ENCODE measurements around the gene NECAB2. TPM values are rescaled to one million over a fixed set of nuclear protein-coding genes. Genes with fewer than 3 reads are reported as not detected.

Gene NECAB2
- polyA plus RNA-seq, 1 donor (not counting 4 experiments of a cell fraction or from before 2014, with no cell fraction given): not detected

DNA sequence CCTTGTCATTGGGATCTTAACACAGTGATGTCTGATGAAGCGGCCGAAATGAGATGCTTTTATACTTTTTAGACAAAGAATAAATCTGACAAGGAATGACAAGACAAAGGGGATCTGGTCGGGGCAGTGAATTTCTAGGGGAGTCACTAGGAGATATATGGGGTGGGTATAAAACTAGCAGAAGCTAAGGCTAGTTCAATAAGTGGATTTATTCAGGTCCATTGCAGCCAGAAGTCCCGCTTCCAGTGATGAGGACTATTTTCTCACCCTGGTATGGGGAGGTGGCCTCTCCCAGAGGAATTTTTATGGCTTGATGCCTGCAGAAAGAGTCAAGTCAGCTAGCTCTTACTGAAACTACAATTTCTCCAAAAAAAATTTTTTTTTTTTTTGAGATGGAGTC, 50.7 kb downstream of the NECAB2 start:
- no peak overlapping the region for H2AFZ ChIP-seq (ENCODE audit: control insufficient read depth, low read length)
- H3K79me2 ChIP-seq (ENCODE audit: control insufficient read depth, insufficient read depth, low read length): no peaks in the 10 kb centered on the region
- H3K9ac ChIP-seq (ENCODE audit: control insufficient read depth, extremely low read depth, insufficient read depth, low read length): no peak overlapping the region
- TF ChIP-seq, protein P1, sequence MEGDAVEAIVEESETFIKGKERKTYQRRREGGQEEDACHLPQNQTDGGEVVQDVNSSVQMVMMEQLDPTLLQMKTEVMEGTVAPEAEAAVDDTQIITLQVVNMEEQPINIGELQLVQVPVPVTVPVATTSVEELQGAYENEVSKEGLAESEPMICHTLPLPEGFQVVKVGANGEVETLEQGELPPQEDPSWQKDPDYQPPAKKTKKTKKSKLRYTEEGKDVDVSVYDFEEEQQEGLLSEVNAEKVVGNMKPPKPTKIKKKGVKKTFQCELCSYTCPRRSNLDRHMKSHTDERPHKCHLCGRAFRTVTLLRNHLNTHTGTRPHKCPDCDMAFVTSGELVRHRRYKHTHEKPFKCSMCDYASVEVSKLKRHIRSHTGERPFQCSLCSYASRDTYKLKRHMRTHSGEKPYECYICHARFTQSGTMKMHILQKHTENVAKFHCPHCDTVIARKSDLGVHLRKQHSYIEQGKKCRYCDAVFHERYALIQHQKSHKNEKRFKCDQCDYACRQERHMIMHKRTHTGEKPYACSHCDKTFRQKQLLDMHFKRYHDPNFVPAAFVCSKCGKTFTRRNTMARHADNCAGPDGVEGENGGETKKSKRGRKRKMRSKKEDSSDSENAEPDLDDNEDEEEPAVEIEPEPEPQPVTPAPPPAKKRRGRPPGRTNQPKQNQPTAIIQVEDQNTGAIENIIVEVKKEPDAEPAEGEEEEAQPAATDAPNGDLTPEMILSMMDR (optimal IDR thresholded peaks at IDR 0.05 in 1 of 3, IDR thresholded peaks at IDR 0.05 in 1 of 3, conservative IDR thresholded peaks at IDR 0.05 in 1 of 3; ENCODE audit: extremely low read depth in 1 of 3, insufficient read depth in 2 of 3, low read length in 3 of 3): no peak
- no peak for TF ChIP-seq EZH2 (IDR thresholded peaks at IDR 0.05; ENCODE audit: low read length)
- no peaks in the 10 kb centered on the region for H4K20me1 ChIP-seq (ENCODE audit: control insufficient read depth, extremely low read depth, insufficient read depth, low read length)
- dilution Hi-C loops (cut with MboI; ENCODE audit: extremely low pct_ligation_motif_present, low sequenced_read_pairs): no loop called here
- FAIRE-seq (no peak), DNase-seq (ENCODE audit: low read depth, low spot score) (no peak)
- peaks cover 5% of the 10 kb centered on the region for H3K4me1 ChIP-seq (ENCODE audit: control insufficient read depth, extremely low read depth, insufficient read depth, low read length)
- no peaks in the 10 kb centered on the region for H3K36me3 ChIP-seq (ENCODE audit: control insufficient read depth in 2 of 2, extremely low read depth in 1 of 2, insufficient read depth in 2 of 2, low read length in 2 of 2)
- H3K27ac ChIP-seq (ENCODE audit: control insufficient read depth, insufficient read depth, low read length): no peak overlapping the region
- H3K4me2 ChIP-seq (ENCODE audit: control insufficient read depth, extremely low read depth, insufficient read depth, low read depth, low read length): no peak overlapping the region
- H3K9me1 ChIP-seq (ENCODE audit: control insufficient read depth, extremely low read depth, insufficient read depth, low read length): no peaks in the 10 kb centered on the region
- H3K27me3 ChIP-seq (ENCODE audit: control insufficient read depth, extremely low read depth, insufficient read depth, low read length): no peaks in the 10 kb centered on the region
- H3K9me3 ChIP-seq (ENCODE audit: control insufficient read depth, low read depth, low read length): peaks cover 2% of the 10 kb centered on the region
- no peak overlapping the region for H3K4me3 ChIP-seq (ENCODE audit: control insufficient read depth in 2 of 3, extremely low read depth in 1 of 3, insufficient read depth in 2 of 3, low read depth in 1 of 3, low read length in 3 of 3)

DNA sequence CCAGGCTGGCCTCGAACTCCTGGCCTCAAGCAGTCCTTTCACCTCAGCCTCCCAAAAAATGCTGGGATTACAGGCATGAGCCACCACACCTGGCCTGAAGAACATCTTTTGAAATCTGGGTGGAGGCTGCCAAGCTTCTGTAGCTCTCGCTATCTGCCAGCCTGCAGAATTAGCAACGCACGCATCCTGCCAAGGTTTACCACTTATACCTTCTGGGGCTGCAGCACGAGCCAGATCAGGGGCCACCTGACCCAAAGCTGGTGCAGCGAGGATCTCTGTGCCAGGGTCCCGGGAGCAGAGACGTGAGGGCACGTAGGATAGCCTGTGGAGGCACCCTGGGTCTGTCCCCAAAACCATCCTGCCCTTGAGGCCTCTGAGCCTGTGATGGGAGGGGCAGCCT, 52.3 kb downstream of the NECAB2 start:
- no peaks in the 10 kb centered on the region for H4K20me1 ChIP-seq (ENCODE audit: control insufficient read depth, extremely low read depth, insufficient read depth, low read length)
- H2AFZ ChIP-seq (ENCODE audit: control insufficient read depth, low read length): no peak overlapping the region
- no peaks in the 10 kb centered on the region for H3K36me3 ChIP-seq (ENCODE audit: control insufficient read depth in 2 of 2, extremely low read depth in 1 of 2, insufficient read depth in 2 of 2, low read length in 2 of 2)
- FAIRE-seq (no peak), DNase-seq (ENCODE audit: low read depth, low spot score) (no peak)
- no peak overlapping the region for H3K4me2 ChIP-seq (ENCODE audit: control insufficient read depth, extremely low read depth, insufficient read depth, low read depth, low read length)
- H3K79me2 ChIP-seq (ENCODE audit: control insufficient read depth, insufficient read depth, low read length): no peaks in the 10 kb centered on the region
- H3K27ac ChIP-seq (ENCODE audit: control insufficient read depth, insufficient read depth, low read length): no peak overlapping the region
- H3K27me3 ChIP-seq (ENCODE audit: control insufficient read depth, extremely low read depth, insufficient read depth, low read length): no peaks in the 10 kb centered on the region
- H3K4me3 ChIP-seq (ENCODE audit: control insufficient read depth in 2 of 3, extremely low read depth in 1 of 3, insufficient read depth in 2 of 3, low read depth in 1 of 3, low read length in 3 of 3): no peak overlapping the region
- peaks cover 2% of the 10 kb centered on the region for H3K9me3 ChIP-seq (ENCODE audit: control insufficient read depth, low read depth, low read length)
- dilution Hi-C loops (cut with MboI; ENCODE audit: extremely low pct_ligation_motif_present, low sequenced_read_pairs): no loop called here
- no peaks in the 10 kb centered on the region for H3K9me1 ChIP-seq (ENCODE audit: control insufficient read depth, extremely low read depth, insufficient read depth, low read length)
- H3K4me1 ChIP-seq (ENCODE audit: control insufficient read depth, extremely low read depth, insufficient read depth, low read length): peaks cover 7% of the 10 kb centered on the region
- H3K9ac ChIP-seq (ENCODE audit: control insufficient read depth, extremely low read depth, insufficient read depth, low read length): no peak overlapping the region
- no peak for TF ChIP-seq EZH2 (IDR thresholded peaks at IDR 0.05; ENCODE audit: low read length)
- TF ChIP-seq, protein P1 (optimal IDR thresholded peaks at IDR 0.05 in 1 of 3, IDR thresholded peaks at IDR 0.05 in 1 of 3, conservative IDR thresholded peaks at IDR 0.05 in 1 of 3; ENCODE audit: extremely low read depth in 1 of 3, insufficient read depth in 2 of 3, low read length in 3 of 3): no peak

Measured in keratinocyte (primary cell).